Embryonic facial prominence (tissue), 1 donor: Measurements from ENCODE around the gene GOT1.
A peak's percentile ranks its signal among the peaks of the same experiment; 100 is the strongest.

ENCODE experiments used
- DNase-seq: peaks from one replicate; pipeline ENCODE4 v3.0.0-alpha.2; 2016; ENCODE audit errors: extremely low spot score

The GOT1 gene

GRCh38 chr10:99430451-99431189, at the start of gene GOT1:
Gene GOT1, minus strand, starts transcription at chr10:99430624. Its CDS starts 59 bp downstream, at chr10:99430565.
- DNase-seq = peak; percentile 98

- DNase-seq = no peak
Measured at GRCh38 chr10:99470327-99470726, 39.9 kb upstream of the GOT1 start.

GRCh38 chr10:99467236-99467999, 37.0 kb upstream of the GOT1 start:
- no peak for DNase-seq

- no peak for DNase-seq
Measured at GRCh38 chr10:99466632-99467223, 36.3 kb upstream of the GOT1 start.

DNA sequence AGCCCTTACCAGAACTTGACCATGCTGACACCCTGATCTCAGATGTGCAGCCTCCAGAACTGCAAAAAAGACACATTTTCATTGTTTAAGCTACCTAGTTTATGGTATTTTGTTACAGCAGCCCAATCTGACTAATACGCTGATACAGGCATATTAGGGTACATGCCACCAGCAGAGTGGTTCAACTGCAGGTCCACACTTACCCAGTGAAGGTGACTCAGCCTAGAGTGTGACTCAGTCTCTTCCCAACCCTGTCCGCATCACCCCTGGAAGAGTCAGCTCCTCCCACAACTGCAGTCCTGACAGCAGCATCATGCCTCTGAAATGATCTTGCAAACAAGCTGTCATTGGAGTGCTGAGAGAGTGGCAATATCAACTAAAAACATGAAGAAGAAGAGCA, 30.8 kb upstream of the GOT1 start:
- no peak for DNase-seq

GRCh38 chr10:99460070-99460469, 29.6 kb upstream of the GOT1 start:
- DNase-seq = no peak

DNA sequence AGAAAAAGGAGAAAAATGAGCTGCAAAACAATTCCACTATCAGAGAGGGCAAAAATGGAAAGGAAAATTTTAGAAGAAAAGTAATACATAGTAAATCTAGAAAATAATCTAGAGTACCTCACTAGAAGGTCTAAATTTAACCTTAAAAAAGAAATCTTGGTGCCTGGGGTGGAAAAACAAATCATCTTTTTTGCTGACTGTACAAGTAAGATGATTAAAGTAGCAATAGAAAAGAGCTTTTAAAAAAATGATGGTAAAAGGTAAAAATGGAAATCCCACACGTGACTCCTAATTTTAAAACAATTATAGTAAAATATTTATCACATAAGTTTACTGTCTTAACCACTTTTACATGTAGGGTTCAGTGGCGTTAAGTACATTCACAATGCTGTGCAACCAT, 28.8 kb upstream of the GOT1 start:
- DNase-seq = no peak

DNA sequence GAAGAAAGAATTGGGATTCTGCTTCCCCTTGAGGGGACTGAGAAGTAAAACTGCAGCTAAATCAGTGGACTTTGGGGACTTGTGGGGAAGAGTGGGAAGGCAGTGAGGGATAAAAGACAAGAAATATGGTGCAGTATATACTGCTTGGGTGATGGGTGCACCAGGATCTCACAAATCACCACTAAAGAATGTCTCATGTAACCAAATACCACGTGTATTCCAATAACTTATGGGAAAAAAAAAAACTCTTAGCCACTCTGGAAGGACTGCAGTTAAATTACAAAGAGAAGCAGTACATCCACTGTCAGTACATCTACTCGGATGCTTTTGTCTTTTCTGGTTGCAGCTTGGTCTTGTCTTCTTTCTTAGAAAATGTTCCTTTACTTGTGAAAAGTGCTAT, 27.4 kb upstream of the GOT1 start:
- DNase-seq = no peak

DNA sequence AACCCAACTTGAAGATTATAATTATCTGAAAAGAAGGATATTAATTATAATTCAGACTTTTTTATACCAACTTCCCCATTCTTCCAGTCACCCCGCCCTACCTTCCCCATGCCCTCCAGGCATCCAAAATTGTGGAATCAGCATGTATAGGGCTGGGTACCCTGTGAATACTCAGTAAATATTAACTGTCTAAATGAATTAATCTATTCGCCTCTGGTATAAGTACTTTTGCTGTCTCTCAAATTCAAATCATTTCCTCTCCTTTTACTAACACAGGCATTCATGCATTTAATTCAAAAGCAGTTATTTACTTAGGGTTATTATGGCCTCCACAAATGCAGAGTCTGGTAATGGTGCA, 26.5 kb upstream of the GOT1 start:
- DNase-seq = no peak

DNA sequence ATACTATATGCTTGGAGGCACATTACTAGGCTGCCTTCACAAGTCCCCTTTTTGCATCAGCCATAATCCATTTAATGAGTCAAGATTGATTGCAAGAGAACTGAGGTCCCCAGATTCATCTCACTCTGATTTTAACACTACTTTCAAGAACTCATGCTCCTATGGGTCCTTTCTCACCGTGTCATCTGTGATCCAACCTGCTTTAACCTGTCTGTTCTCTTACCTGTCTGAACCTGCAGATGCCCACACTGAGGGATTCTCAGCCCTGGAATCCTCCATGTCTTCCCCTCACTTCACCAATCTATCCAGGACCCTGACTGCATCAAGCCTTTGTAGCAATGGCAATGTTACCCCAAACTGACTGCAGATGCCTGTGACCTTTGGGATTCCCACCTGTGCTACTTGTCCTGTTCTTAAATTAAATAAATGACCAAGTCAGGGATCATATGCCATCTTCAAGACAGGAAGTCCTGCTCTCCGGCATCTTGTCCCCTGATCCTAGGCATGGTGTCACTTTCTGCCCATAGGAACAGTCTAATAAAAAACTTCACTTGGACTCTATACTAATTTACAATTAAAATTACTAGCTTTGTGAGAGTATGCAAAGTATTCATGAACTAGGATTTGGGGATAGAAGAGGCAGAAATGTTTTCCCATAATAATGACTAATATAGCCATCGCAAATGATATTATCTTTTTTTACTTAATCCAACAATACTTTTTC, 25.9 kb upstream of the GOT1 start:
- DNase-seq = no peak

DNA sequence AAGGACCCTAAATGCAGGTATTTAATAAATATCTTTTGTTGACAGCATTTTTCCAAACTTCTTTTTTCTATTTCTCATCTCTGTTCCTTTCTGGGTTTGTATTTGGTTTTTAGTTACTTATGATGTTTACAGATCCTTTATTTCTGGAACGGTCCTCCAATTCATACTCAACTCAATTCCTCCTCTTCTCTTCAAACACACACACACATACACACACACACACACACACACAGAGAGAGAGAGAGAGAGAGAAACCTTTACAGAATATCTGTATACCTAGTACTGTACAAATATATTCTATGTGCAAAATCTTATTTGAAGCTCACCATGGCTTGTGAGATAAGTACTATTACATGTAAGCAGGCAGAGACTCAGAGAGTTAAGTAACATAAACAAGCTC, 21.6 kb upstream of the GOT1 start:
- no peak for DNase-seq

DNA sequence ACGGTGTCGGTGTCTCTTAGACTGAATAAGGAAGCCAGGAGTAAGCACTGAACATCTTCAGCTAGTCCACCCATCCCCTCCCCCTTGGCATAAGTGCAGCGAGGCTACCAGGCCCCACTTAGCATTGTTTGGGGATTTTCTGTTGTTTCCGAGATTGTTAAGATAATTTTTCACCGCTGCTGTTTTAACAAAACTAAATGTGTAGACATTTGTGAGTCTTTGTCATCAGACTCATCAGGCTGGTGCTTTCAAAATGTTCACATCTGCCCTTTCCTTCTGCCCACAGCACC, 21.0 kb upstream of the GOT1 start:
- DNase-seq = no peak

GRCh38 chr10:99450624-99451498, 20.4 kb upstream of the GOT1 start:
- no peak for DNase-seq

DNA sequence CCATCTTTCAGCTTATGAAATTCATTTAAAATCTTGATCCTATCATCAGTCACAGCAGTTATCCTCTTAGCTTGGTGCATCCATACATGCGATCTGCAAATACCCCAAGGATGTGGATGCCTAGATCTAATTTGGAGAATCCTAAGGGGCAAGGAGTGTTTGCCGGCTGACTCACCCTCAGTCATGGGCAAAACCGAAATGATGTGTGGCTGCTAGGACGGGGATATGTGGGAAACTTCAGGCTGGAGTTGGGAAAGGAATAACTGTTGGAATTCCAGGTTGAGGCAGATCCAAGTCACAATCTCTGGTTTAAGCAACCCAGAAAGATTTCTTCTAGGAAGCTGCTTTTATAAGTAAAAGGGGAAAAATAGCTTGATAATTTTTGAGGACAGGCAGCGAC, 19.7 kb upstream of the GOT1 start:
- DNase-seq = no peak

GRCh38 chr10:99449023-99449422, 18.6 kb upstream of the GOT1 start:
- no peak for DNase-seq

DNA sequence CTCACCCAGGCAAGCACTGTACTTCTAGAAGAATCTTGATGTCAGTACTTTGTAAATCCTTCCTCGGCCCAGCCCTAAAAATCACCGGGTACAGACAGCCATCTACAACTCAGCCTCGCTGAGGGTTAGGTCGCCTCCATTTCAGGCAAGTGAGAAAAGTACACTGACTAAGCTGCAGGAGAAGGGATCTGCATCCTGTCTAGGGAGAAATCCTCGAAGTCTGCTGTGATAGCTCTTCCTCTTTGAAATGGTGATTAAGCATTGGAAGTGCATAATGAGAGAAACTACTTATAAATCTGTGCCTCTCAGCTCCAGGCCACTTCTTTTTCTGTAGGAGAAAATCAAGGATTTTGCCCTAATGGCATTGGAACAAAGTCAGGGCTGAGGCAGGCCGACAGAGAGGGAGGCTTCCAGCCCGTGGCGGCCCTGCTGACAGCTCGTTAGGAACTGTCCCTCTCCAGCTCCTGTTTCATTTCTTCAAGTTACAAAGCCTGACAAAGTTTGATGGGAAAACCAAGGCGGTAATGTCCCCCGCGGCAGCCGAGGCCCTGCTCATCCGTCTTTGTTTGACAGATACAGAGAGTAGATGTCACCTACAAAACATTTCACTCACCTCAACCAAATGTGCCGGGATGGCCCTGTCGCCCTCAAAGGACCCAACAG, 14.1 kb upstream of the GOT1 start:
- no peak for DNase-seq

- no peak for DNase-seq
Measured at GRCh38 chr10:99443500-99443899, 13.1 kb upstream of the GOT1 start.

DNA sequence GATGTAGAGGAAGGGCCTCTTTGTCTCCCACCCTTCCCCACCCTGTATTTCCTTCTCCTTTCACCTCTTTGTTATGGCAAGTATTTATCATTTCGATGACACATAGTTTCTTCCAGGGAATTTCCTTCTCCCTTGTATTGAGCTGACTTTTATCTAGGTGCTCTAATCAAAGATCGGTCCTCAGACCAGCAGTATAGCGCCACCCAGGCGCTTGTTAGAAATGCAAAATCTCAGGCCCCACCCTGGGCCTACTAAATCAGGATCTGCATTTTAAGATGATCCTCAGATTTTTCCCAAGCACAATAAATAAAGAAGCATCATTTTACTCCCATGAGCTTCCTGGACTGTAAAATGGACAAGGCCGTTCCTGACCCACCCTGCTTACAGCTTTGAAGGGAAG, 12.0 kb upstream of the GOT1 start:
- no peak for DNase-seq

DNA sequence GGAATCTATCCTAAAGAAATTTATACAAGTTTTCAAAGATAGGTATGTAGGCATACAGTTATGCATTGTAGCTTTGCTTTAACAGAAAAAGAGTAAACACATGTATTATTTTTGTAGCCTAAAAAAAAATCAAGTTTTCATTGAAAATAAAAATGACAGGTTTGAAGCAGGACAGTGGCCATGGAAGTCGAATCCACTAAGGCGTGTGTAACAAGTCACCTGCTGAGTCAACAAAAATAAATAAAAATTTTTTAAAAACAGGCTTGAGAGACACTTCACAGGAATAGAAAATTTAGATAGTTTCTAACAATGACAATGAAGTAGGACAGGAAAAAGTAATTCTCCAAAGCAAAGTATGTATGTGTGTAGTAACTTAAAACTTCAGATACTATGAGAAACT, 8.5 kb upstream of the GOT1 start:
- DNase-seq = no peak

DNA sequence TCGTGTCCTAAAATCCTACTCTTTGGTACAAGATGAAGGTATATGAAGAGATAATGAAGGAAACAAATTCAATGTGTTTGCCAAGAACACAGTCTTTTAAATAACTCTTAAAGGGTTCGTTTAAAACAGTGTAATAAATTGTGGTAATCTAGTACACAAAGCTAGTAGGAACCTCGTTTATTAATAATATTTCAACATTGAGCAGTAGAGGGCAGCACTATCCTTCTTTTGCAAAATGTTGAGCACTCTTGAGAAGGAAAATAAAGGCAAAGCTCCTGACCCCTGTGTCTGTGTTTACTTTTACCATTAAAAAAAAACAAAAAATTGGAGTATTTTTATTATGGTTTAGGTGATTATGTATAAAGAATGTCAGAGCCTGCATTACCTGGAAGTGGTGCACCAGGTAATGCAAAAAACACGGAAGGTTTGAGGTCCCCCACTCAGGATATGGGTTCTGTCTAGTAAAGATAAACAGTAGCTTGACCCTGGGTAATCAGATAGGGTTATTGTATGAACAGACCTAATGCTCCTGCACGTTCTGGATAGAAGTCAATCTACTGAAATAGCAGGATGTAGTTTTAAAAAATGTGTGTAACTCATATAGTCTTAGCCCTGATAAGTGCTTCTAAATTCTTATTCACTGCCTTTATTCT, 5.7 kb upstream of the GOT1 start:
- no peak for DNase-seq
